A673 (cell line): Measurements from ENCODE around the gene TMEM132C. TPM values are rescaled to one million over a fixed set of nuclear protein-coding genes. Genes with fewer than 3 reads are reported as not detected.

Experiments
- BruUV-seq: library from RNA; stranded (reverse); fragments of 400-500 nt; replicated peaks from 2 replicates; lab custom pipeline; 2021; lab: Mats Ljungman, UMichigan
- CTCF ChIA-PET: fragments of 300-600 bp; sonication (Branson Sonifier 250); formaldehyde crosslinking; loops from one replicate; lab custom pipeline; 2022; ENCODE audit warnings: antibody characterized with exemption; lab: Charles Lee
- POLR2A ChIA-PET: fragments of 300-600 bp; sonication (Branson Sonifier 250); formaldehyde crosslinking; loops from one replicate; lab custom pipeline; 2022; ENCODE audit warnings: antibody characterized with exemption; ENCODE audit not compliant: low non-redundant PET; lab: Charles Lee
- DNase-seq: peaks from one replicate; pipeline ENCODE4 v3.0.0-alpha.2; 2015; ENCODE audit warnings: low spot score
- H3K27ac ChIP-seq: fragments of 200-600 bp; sonication (generic); 2 replicates; pipeline ENCODE4 v1.5.1; 2016; ENCODE audit warnings: mixed run types, low read depth, mild to moderate bottlenecking, mixed read lengths, antibody characterized with exemption, low read length; ENCODE audit not compliant: poor library complexity, severe bottlenecking
- H3K27me3 ChIP-seq: fragments of 200-600 bp; sonication (generic); replicated peaks from 2 replicates; pipeline ENCODE4 v1.6.1; 2017; ENCODE audit warnings: mixed run types, low read depth, mild to moderate bottlenecking, mixed read lengths, antibody characterized with exemption, low read length; ENCODE audit not compliant: insufficient read depth, poor library complexity
- H3K36me3 ChIP-seq: fragments of 200-600 bp; sonication (generic); 2 replicates; pipeline ENCODE4 v1.6.1; 2016; ENCODE audit warnings: mixed run types, mild to moderate bottlenecking, mixed read lengths, antibody characterized with exemption, low read length; ENCODE audit not compliant: insufficient read depth, poor library complexity, severe bottlenecking
- H3K4me1 ChIP-seq: fragments of 200-600 bp; sonication (generic); 2 replicates; pipeline ENCODE4 v1.6.1; 2017; ENCODE audit warnings: mixed run types, mild to moderate bottlenecking, mixed read lengths, antibody characterized with exemption, low read length; ENCODE audit not compliant: insufficient read depth, poor library complexity, severe bottlenecking
- H3K4me3 ChIP-seq: fragments of 200-600 bp; sonication (generic); 2 replicates; pipeline ENCODE4 v1.5.1; 2016; ENCODE audit warnings: low read depth, mixed run types, mild to moderate bottlenecking, mixed read lengths, low read length; ENCODE audit not compliant: poor library complexity, severe bottlenecking
- H3K9me3 ChIP-seq: fragments of 200-600 bp; sonication (generic); 2 replicates; pipeline ENCODE4 v1.6.1; 2016; ENCODE audit warnings: mixed run types, low read depth, mild to moderate bottlenecking, mixed read lengths, antibody characterized with exemption, low read length; ENCODE audit not compliant: poor library complexity, severe bottlenecking
- CTCF ChIP-seq: fragments of 300-800, 200-600 bp; sonication (generic); conservative IDR thresholded peaks from 2 replicates; pipeline ENCODE4 v1.5.1; 2017; ENCODE audit warnings: low read depth, mild to moderate bottlenecking, antibody characterized with exemption, low read length, moderate library complexity, mixed read lengths
- EZH2 ChIP-seq: fragments of 200-600 bp; sonication (generic); IDR thresholded peaks from 2 replicates; pipeline ENCODE4 v1.6.1; 2017; ENCODE audit warnings: borderline replicate concordance, low read depth, mild to moderate bottlenecking, mixed read lengths, antibody characterized with exemption, low read length; ENCODE audit not compliant: poor library complexity, severe bottlenecking
- intact Hi-C: fragments of 100-400 bp; cut with micrococcal nuclease; formaldehyde crosslinking; loops from one replicate; pipeline ENCODE4 v1.10.0; 2022; ENCODE audit not compliant: unreplicated experiment
- total RNA-seq: library from RNA; stranded (reverse); gene quantifications from 2 replicates; pipeline ENCODE4 v1.2.3, GENCODE V29; 2021

TMEM132C gene
- total RNA-seq, 1 experiment from 2014 or later = not detected

GRCh38 chr12:128235635-128236417 lies 31.1 kb upstream of the TMEM132C start:
- DNase-seq = no peak
- BruUV-seq = no TSS peak
- H3K4me3 ChIP-seq = no peak overlapping the region
- POLR2A ChIA-PET = no interaction called here
- H3K27me3 ChIP-seq = no peaks in the 10 kb centered on the region
- no peaks in the 10 kb centered on the region for H3K4me1 ChIP-seq
- intact Hi-C loops = no loop called here
- no peaks in the 10 kb centered on the region for H3K9me3 ChIP-seq
- H3K36me3 ChIP-seq = no peaks in the 10 kb centered on the region
- no peak overlapping the region for H3K27ac ChIP-seq
- no peak for TF ChIP-seq EZH2
- TF ChIP-seq CTCF = no peak
- CTCF ChIA-PET = no interaction called here

GRCh38 chr12:128236525-128236924 lies 30.4 kb upstream of the TMEM132C start:
- Histone ChIP-seq H3K27ac (no peak overlapping the region), H3K4me1 (no peaks in the 10 kb centered on the region), H3K9me3 (no peaks in the 10 kb centered on the region), H3K4me3 (no peak overlapping the region), H3K27me3 (no peaks in the 10 kb centered on the region), H3K36me3 (no peaks in the 10 kb centered on the region)
- no peak for DNase-seq
- ChIA-PET CTCF (no interaction called here), POLR2A (no interaction called here)
- TF ChIP-seq EZH2 (no peak), CTCF (no peak)
- no TSS peak for BruUV-seq
- intact Hi-C loops = no loop called here

- DNase-seq = no peak
- H3K4me1 ChIP-seq = no peaks in the 10 kb centered on the region
- H3K36me3 ChIP-seq = no peaks in the 10 kb centered on the region
- ChIA-PET POLR2A (no interaction called here), CTCF (no interaction called here)
- TF ChIP-seq EZH2 (no peak), CTCF (no peak)
- H3K9me3 ChIP-seq = no peaks in the 10 kb centered on the region
- no peak overlapping the region for H3K27ac ChIP-seq
- H3K4me3 ChIP-seq = no peak overlapping the region
- BruUV-seq = no TSS peak
- H3K27me3 ChIP-seq = no peaks in the 10 kb centered on the region
- intact Hi-C loops = no loop called here
Observed at GRCh38 chr12:128240745-128241144, 26.2 kb upstream of the TMEM132C start.
